BLaER1 treated with 17β-estradiol and CSF1 and Interleukin-3, amounts not matched to agents 10 nM and 100 nM (cell line): ENCODE measurements around the gene GSDME.

Experiments used
- H3K27ac ChIP-seq, 11 experiments: shearing (Covaris generic); formaldehyde crosslinking; 2 replicates each; pipeline ENCODE4 v1.8.1; 2022
- H3K27me3 ChIP-seq, 11 experiments: shearing (Covaris generic); formaldehyde crosslinking; 2 replicates each; pipeline ENCODE4 v1.8.1; 2022
- H3K36me3 ChIP-seq, 11 experiments: shearing (Covaris generic); formaldehyde crosslinking; 2 replicates each; pipeline ENCODE4 v1.8.1; 2022
- H3K4me1 ChIP-seq, 10 experiments: shearing (Covaris generic); formaldehyde crosslinking; 2 replicates each; pipeline ENCODE4 v1.8.1; 2022
- H3K4me2 ChIP-seq, 11 experiments: shearing (Covaris generic); formaldehyde crosslinking; 2 replicates each; pipeline ENCODE4 v1.8.1; 2022
- H3K4me3 ChIP-seq, 10 experiments: shearing (Covaris generic); formaldehyde crosslinking; 2 replicates each; pipeline ENCODE4 v1.8.1; 2022
- H3K9ac ChIP-seq, 11 experiments: shearing (Covaris generic); formaldehyde crosslinking; 2 replicates each; pipeline ENCODE4 v1.8.1; 2022
- H3K9me3 ChIP-seq, 11 experiments: shearing (Covaris generic); formaldehyde crosslinking; replicated peaks in 1 of 11; 2 replicates each; pipeline ENCODE4 v1.8.1; 2022
- H4K20me1 ChIP-seq, 11 experiments: shearing (Covaris generic); formaldehyde crosslinking; 2 replicates each; pipeline ENCODE4 v1.8.1; 2022
- Cebpa-rat ChIP-seq, 11 experiments: shearing (Covaris generic); IDR thresholded peaks; 2 replicates each; pipeline ENCODE4 v1.8.1; 2022

The GSDME gene

GRCh38 chr7:24779283-24779655 is 22.0 kb upstream of the GSDME start:
- peak overlapping the region in 5 of 11 experiments; percentile 20 to 86 (median 43); a peak in 10 of 22 replicates for H3K4me2 ChIP-seq

DNA sequence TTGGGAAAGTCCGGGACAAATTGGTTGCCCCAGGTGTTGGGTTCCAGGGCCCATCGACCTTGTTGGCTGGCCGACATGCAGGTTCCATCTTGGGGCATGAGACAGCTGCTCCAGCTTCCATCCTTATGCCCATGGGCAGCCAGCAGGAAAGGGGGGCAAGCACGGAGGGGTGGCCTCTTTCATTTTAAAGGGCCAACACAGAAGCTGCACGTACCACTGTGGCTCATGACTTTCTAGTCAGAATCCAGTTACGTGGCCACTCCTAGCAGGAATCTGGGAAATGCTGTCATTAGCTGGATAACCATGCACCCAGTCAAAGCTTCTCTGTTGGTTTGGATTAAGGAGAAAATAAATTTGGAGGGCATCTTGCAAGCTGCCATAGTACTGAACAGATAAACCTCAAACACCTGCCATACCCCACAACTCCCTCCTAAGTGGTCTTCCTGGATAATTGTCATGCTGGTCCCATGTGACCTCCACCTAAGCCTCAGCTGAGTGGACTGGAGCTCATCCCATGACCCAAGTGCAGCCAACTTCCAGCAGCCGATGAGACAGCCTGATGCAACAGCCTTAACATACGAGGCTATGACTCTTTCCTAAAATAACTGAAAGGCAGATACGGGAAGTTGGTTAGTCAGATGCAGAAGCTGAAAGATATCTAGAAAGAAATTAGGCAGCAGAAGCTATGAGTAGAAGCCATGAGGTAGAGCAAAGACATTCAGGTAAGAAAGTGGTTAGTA is 21.4 kb upstream of the GSDME start:
- Histone ChIP-seq H4K20me1 (no peaks in the 10 kb centered on the region), H3K4me3 (no peak overlapping the region; a peak in 1 of 20 replicates), H3K36me3 (peaks cover 0 to 9% (median 0%) of the 10 kb centered on the region in 11 experiments; a peak in 2 of 22 replicates), H3K27ac (peak overlapping the region in 3 of 11 experiments; percentile 62 to 83 (median 80); a peak in 5 of 22 replicates), H3K27me3 (no peaks in the 10 kb centered on the region), H3K9ac (peak overlapping the region in 3 of 11 experiments; percentile 23 to 68 (median 48); a peak in 4 of 22 replicates), H3K4me2 (peak overlapping the region in 5 of 11 experiments; percentile 20 to 86 (median 43); a peak in 10 of 22 replicates), H3K9me3 (peaks cover 8 to 11% (median 11%) of the 10 kb centered on the region in 11 experiments), H3K4me1 (peaks cover 0 to 56% (median 7%) of the 10 kb centered on the region in 10 experiments; a peak in 10 of 20 replicates)
- no peak for TF ChIP-seq Cebpa-rat (IDR thresholded peaks at IDR 0.05)

More at GRCh38 chr7:24779283-24779655, 22.0 kb upstream of the GSDME start:
- peak overlapping the region in 3 of 11 experiments; percentile 62 to 83 (median 80); a peak in 6 of 22 replicates for H3K27ac ChIP-seq
- no peak for TF ChIP-seq Cebpa-rat (IDR thresholded peaks at IDR 0.05)
- no peaks in the 10 kb centered on the region for H3K27me3 ChIP-seq
- H3K4me1 ChIP-seq = peaks cover 0 to 61% (median 7%) of the 10 kb centered on the region in 10 experiments; a peak in 10 of 20 replicates
- H3K4me3 ChIP-seq = no peak overlapping the region; a peak in 1 of 20 replicates
- no peaks in the 10 kb centered on the region for H4K20me1 ChIP-seq
- H3K36me3 ChIP-seq = peaks cover 0 to 11% (median 0%) of the 10 kb centered on the region in 11 experiments; a peak in 2 of 22 replicates
- peaks cover 12 to 17% (median 16%) of the 10 kb centered on the region in 11 experiments for H3K9me3 ChIP-seq
- peak overlapping the region in 3 of 11 experiments; percentile 23 to 68 (median 41); a peak in 3 of 22 replicates for H3K9ac ChIP-seq

GRCh38 chr7:24777806-24778205 is 20.5 kb upstream of the GSDME start:
- Histone ChIP-seq H3K27ac (peak overlapping the region in 3 of 11 experiments; percentile 62 to 83 (median 80); a peak in 5 of 22 replicates), H3K4me3 (no peak overlapping the region), H4K20me1 (no peaks in the 10 kb centered on the region), H3K4me2 (peak overlapping the region in 2 of 11 experiments; percentile 82 to 86; a peak in 4 of 22 replicates), H3K36me3 (0 out of 22 replicates have a peak, but pooled peaks cover 0 to under 1% (median 0%) of the 10 kb centered on the region in 11 experiments), H3K9me3 (peaks cover 0 to 4% (median 2%) of the 10 kb centered on the region in 11 experiments; a peak in 16 of 22 replicates), H3K27me3 (no peaks in the 10 kb centered on the region), H3K4me1 (peaks cover 0 to 47% (median 7%) of the 10 kb centered on the region in 10 experiments; a peak in 10 of 20 replicates), H3K9ac (no peak overlapping the region)
- no peak for TF ChIP-seq Cebpa-rat (IDR thresholded peaks at IDR 0.05)

- no peak for TF ChIP-seq Cebpa-rat (IDR thresholded peaks at IDR 0.05)
- Histone ChIP-seq H3K9ac (no peak overlapping the region), H3K4me2 (no peak overlapping the region), H3K9me3 (peaks cover 16 to 28% (median 24%) of the 10 kb centered on the region in 11 experiments), H3K4me3 (no peak overlapping the region), H3K27me3 (no peaks in the 10 kb centered on the region), H3K27ac (no peak overlapping the region), H3K36me3 (no peaks in the 10 kb centered on the region; a peak in 1 of 22 replicates), H3K4me1 (peaks cover 11 to 30% (median 13%) of the 10 kb centered on the region in 10 experiments), H4K20me1 (no peaks in the 10 kb centered on the region)
These were observed 16.4 kb upstream of the GSDME start for GRCh38 chr7:24773646-24774045.

DNA sequence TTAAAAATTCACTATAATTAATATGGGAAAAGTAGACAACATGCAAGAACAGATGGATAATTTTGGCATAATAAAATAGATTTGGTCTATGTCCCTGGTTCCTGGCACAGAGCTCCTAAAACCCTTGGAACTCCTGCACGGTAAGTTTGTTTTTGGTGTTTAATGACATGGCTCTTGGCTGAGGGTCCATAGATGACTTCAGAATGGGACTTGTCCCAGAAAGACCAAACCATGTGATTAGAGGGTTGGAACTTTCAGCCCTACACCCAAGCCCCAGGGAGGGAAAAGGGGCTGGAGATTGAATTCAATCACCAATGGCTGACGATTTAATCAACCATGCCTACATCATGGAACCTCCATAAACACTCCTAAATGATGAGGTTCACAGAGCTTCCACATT is 12.6 kb upstream of the GSDME start:
- Histone ChIP-seq H3K27ac (no peak overlapping the region), H3K4me2 (peak overlapping the region in 10 of 11 experiments; percentile 31 to 74 (median 62); a peak in 17 of 22 replicates), H3K9me3 (peaks cover 16 to 28% (median 24%) of the 10 kb centered on the region in 11 experiments), H3K9ac (no peak overlapping the region), H3K36me3 (no peaks in the 10 kb centered on the region; a peak in 1 of 22 replicates), H4K20me1 (no peaks in the 10 kb centered on the region), H3K4me1 (peaks cover 16 to 23% (median 22%) of the 10 kb centered on the region in 10 experiments), H3K4me3 (no peak overlapping the region), H3K27me3 (no peaks in the 10 kb centered on the region)
- TF ChIP-seq Cebpa-rat (IDR thresholded peaks at IDR 0.05) = no peak

GRCh38 chr7:24769014-24769830 is 12.0 kb upstream of the GSDME start:
- Histone ChIP-seq H3K4me3 (no peak overlapping the region), H3K4me2 (peak overlapping the region; percentile 31 to 74 (median 63)), H3K27me3 (no peaks in the 10 kb centered on the region), H3K9me3 (peaks cover 16 to 28% (median 24%) of the 10 kb centered on the region in 11 experiments), H3K36me3 (no peaks in the 10 kb centered on the region; a peak in 1 of 22 replicates), H3K4me1 (peaks cover 16 to 23% (median 22%) of the 10 kb centered on the region in 10 experiments), H4K20me1 (no peaks in the 10 kb centered on the region), H3K9ac (no peak overlapping the region; a peak in 1 of 22 replicates), H3K27ac (peak overlapping the region in 4 of 11 experiments; percentile 10 to 29 (median 21); a peak in 3 of 22 replicates)
- no peak for TF ChIP-seq Cebpa-rat (IDR thresholded peaks at IDR 0.05)

DNA sequence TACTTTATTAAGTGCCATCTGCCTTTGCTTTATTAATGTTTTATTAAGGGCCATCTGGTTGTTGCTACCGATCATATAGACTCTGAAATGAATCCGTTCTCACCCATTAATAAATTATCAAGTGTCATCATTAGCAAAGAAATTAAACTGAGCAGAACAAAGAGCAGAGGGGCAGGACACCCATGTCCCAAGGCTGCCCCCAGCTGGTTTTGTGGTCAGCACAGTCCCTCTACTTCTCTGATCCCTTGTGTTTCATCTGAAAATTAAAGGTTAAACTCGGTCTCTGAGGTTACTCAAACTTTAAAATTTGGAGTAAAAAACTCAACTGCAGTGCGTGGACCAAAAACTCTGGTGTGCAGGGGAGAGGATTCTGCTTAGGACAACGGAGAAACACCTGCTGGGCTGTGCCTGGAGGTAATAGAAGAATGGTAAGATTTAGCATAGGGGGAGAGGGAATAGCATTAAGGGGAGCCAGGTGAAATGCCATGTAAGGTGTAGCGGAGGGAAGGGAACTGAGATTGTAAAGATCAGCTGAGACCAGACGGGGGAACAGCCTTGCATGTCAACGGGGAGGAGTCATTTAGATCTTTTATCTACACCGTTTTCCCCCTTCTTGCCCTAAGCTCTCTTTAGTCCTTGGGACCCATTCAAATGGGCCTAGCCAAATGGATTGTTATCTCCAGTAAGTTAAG is 10.8 kb upstream of the GSDME start:
- Histone ChIP-seq H3K27me3 (no peaks in the 10 kb centered on the region), H4K20me1 (no peaks in the 10 kb centered on the region), H3K9ac (no peak overlapping the region), H3K36me3 (no peaks in the 10 kb centered on the region; a peak in 1 of 22 replicates), H3K4me1 (peaks cover 16 to 23% (median 22%) of the 10 kb centered on the region in 10 experiments), H3K27ac (no peak overlapping the region), H3K4me2 (peak overlapping the region; percentile 31 to 74 (median 63); a peak in 20 of 22 replicates), H3K4me3 (no peak overlapping the region), H3K9me3 (peaks cover 16 to 28% (median 24%) of the 10 kb centered on the region in 11 experiments)
- no peak for TF ChIP-seq Cebpa-rat (IDR thresholded peaks at IDR 0.05)
